ENCODE results near the gene ADGRB3.
A peak's percentile ranks its signal among the peaks of the same experiment; 100 is the strongest.

The ADGRB3 gene

GRCh38 chr6:68709882-68710281 is 74.8 kb downstream of the ADGRB3 start:
- no peak for DNase-seq

GRCh38 chr6:68710496-68710895 is 75.4 kb downstream of the ADGRB3 start:
- peak in 1 of 2 donors; percentile 10 for DNase-seq

- DNase-seq, result no peak
Observed at GRCh38 chr6:68710916-68711315, 75.8 kb downstream of the ADGRB3 start.

- DNase-seq, result no peak
Observed at GRCh38 chr6:68711386-68712000, 76.4 kb downstream of the ADGRB3 start.

GRCh38 chr6:68716620-68717019 is 81.5 kb downstream of the ADGRB3 start:
- no peak for DNase-seq

DNA sequence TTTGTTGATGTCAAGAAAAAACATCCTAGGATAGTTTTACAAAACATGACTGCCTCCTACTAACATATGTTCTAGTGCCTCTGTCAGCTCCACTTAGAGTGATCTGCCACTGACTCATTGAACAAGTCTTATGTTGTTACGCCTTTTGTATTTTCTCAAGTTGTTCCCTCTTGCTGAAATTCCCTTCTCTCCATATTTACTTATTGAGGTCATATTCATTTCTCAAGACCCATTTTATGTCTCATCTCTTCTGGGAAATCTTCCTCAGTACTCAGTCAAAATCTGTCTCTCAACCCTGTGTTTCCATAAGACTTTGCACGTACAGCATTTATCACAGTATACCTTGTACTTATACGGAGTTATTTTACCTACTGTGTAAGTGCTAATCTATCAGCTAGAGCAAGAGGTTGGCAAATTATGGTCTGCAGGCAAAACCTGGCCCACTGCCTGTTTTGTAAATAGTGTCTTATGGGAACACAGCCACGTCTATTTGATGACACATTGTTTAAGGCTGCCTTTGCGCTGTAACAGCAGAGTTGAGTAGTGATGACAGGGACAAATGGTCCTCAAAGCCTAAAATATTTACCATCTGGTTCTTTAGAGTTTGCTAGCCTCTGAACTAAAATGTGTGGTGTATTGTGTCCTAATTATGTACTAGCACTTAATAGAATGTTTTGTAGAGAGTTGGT is 83.4 kb downstream of the ADGRB3 start:
- no peak for DNase-seq

- no peak for DNase-seq
Observed at GRCh38 chr6:68719761-68720160, 84.7 kb downstream of the ADGRB3 start.

DNA sequence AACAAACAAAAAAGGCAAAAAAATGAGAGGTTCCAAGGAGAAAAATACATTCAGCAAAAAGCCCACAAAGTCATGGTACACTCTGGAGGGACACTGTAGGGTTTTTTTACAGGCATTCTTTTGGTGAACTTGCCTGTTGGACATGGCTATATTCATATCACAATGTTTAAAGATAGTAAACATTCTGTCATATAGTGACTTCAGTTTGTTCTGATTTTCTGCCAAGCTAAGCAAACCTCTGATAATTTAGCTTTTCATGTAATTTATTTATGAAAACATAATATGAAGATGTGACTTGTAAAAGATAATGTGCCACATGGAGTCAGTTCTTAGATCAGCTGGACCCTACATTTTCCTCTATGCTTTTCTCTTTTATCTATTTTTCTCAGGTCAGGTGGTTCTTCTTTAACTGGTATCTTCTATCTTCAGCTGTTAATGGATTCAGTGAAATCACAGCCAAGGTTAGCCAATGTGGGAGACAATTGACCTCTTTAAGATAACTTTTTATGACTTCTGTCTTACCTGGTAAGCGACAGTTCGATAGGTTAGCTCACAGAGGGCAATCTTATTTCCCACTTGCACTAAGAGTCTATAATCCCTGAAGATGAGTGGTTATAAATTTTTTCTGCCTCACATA is 87.9 kb downstream of the ADGRB3 start:
- no peak for DNase-seq

DNA sequence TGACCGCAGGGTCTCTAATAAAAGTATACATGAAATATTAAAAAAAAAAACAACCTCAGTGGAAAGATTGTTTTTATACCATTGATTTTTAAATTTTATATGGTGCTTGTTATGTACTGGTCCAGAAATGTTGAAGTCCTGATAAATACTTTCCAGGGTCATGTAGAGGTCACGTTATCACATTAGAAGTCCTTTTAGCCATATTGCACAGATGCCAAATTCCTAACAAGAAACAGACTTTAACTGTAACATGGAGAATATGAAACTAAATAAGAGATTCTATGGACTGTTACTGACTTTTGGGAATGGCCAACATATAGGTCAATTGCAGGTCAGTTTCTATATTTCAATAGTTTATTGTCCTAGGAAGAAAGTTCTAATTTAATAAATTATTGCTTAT is 89.0 kb downstream of the ADGRB3 start:
- DNase-seq, result no peak

GRCh38 chr6:68726337-68726736 is 91.3 kb downstream of the ADGRB3 start:
- peak in 1 of 2 donors; percentile 61 for DNase-seq

- DNase-seq, result no peak
Observed at GRCh38 chr6:68726992-68727391, 91.9 kb downstream of the ADGRB3 start.

DNA sequence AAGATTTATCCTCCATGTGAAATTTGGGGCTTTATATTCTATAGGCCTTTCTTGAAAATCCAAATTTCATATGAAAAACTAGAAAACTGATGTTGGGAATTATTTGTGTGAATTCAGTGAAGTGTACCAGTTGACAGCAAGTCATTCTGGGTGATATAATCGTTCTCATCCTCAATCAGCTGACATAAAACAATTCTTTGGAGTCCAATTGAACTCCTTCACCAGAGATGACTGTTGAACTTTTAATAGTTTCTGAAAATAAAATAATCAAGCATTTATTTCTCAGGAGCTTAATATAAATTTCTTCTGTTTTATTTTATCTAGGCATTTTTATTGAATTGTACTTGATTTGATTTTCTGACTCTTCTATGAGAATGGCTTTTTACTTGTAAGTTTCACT is 92.6 kb downstream of the ADGRB3 start:
- no peak for DNase-seq

DNA sequence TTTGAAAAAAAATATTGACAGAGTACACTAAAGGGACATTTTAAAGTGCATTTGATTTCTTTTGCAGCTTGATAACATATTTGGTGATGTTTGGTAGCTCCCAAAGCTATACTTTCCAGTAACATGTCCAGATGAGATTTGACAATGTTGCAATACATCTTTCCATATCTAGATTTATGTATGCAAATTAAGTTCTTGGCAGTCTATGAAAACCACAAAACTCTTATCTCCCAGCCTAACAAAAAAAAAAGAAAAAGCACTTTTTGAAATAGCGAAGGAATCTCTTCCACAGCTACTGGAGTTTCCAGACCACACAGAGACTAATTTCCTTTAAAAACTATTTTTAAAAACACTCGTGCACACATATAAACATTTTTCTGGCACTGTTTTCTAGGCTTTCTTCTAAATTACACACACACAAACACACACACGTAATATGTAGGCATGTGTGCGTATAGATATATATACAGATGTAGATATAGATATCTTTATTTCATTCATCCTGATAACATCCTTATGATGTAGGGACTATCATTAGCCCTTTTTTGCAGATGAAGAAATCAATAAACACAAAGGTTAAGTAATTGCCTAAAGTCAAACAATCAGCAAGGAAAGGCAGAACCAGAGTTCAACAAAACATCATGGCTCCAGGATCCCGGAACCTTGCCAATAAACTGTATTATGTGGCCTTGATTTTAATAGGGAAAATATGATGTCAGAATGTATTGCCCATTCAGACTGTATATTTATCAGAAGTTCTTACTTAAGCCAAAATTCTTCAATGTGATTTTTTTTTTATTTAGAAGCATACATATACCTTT is 93.3 kb downstream of the ADGRB3 start:
- DNase-seq, result no peak

GRCh38 chr6:68729377-68729903 is 94.4 kb downstream of the ADGRB3 start:
- DNase-seq, result peak; percentile 26 to 53

DNA sequence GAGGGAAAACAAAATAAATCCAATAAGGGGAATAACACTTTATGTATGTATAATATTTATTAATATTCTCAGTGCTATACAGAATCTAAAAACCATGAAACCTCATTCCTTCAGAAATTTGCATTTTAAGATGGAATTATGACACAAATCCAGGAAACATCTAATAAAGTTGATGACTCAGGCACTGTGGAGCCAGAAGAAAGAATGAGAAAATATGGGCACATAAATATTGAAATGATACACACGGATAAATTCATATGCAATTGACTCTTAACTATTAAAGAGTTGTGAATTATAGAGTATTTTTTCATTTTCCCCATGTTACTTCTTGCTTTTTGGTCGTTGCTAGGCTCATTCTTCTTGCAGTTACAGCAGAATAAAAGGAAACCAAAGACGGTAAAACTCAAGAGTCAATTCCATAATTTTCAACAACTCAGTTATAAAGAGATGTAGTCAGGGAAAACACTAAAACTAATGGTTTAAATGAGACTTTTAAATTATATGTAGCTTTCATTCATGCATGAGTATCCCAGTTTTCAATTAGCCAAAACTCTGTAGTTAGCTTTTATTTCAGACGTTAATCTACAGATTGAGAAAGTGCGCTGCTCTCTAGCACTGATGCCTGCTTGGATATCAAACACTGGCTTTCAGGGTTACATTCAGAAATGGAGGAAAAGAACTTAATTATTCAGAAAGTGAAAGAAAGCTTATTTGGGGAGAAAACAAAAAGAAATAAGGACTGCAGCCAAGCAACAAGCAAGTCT is 95.4 kb downstream of the ADGRB3 start:
- peak in 1 of 2 donors; percentile 55 for DNase-seq

DNA sequence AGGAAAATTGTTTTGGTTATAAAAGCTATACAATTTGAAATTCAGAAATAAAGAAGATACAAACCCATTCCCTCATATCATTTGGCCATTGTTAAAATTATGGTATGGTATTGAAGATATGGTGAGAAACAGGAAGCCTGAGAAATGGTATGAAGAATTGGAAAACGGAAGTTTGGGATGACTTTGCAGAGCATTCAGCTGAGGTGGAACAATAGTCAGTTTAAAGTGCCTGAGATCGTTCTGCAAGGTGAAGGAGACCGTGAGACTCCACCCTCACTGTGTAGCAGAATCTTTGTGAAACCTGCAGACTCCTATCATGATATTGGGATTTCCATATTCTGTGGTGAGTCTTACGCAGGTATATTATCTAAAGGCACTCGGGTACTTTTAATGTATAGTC is 97.3 kb downstream of the ADGRB3 start:
- DNase-seq, result no peak

DNA sequence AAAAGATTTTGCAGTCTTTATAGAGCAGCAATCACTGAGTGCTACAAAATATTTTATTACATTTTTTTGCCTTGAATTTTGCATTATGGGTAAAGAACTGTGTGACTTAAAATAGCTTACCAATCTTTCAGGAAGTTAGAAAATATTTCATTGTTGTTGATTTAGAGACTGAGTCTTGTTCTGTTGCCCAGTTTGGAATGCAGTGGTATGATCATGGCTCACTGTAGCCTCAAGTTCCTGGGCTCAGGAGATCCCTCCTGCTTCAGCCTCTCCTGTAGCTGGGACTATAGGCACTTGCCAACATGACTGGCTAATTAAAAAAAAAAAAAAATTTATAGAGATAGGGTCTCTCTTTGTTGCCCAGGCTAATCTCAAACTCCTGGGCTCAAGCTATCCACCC is 100.8 kb downstream of the ADGRB3 start:
- DNase-seq, result no peak

- DNase-seq, result no peak
Observed at GRCh38 chr6:68737061-68737460, 102.0 kb downstream of the ADGRB3 start.

GRCh38 chr6:68738039-68738438 is 103.0 kb downstream of the ADGRB3 start:
- DNase-seq, result no peak

GRCh38 chr6:68740828-68741500 is 105.9 kb downstream of the ADGRB3 start:
- DNase-seq, result no peak

DNA sequence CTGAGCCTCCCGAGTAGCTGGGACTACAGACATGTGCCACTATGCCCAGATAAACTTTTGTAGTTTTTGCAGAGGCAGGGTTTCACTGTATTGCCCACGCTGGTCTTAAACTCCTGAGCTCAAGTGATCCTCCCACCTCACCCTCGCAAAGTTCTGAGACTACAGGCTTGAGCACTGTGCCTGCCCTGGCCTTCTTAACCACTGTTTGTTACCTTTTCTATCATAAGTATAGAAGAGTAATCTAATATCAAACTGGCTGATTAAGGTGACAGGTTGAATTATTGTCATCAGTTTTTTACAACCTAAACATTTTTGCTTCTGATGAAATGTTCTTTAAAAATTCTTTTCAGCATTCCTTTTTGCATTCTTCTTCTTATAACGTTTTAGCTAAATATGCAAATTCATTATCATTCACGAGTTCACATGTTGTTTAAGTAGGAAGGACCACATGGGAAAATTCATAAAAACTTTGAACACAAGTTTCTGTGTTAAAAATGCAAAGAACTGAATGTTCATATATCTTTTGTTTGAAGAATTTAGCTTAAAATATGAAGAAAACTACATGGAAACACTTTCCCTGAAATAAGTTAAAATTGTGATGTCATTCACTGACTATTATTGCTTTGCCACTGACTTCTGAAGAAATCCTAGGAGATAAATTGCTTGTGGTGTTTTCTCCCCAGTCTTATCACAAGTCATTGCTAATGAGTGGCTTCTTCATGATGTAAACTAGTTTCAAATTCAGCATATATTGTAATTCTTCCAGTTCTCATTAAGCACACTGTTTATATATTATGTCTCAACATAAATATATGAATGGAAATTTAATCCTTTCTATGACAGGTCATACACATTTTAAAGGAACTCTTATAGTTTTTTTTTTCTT is 106.7 kb downstream of the ADGRB3 start:
- DNase-seq, result no peak
